Measurements from ENCODE around the gene HRH2.

DNA sequence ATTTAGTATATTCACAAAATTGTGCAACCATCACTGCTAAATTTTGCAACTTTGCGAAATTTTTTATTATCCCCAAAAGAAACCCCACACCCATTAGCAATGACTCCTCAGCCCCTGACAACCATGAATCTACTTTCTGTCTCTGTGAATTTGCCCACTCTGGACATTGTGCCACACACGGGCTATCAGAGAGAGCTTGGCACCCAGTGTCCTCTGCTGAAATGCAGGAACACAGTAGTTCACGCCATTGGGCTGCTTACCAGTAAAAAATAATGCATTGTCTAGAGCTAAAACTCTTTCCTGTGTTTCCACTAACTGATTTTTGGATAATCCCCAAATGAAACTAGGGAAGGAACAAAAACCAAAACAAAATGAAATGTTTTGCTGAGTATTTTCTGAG, 60.0 kb downstream of the HRH2 start:
- TF ChIP-seq POLR2A (IDR thresholded peaks at IDR 0.05; ENCODE audit: low read length), result no peak
- TF ChIP-seq GATA1 (IDR thresholded peaks at IDR 0.05; ENCODE audit: low read depth, low read length), result no peak
